Retinal pigment epithelial cell (primary cell): ENCODE measurements around the gene TNS4.

Experiments
- DNase-seq: peaks from one replicate; pipeline ENCODE4 v3.0.0-alpha.2; 2010; ENCODE audit warnings: low read depth
- H3K4me3 ChIP-seq: 2 replicates; pipeline ENCODE4 v1.5.1; 2011; ENCODE audit warnings: mild to moderate bottlenecking, low read length, control low read depth, moderate library complexity
- CTCF ChIP-seq: conservative IDR thresholded peaks from 2 replicates; pipeline ENCODE4 v1.5.1; 2011; ENCODE audit warnings: low read depth, low read length, control low read depth, inconsistent platforms

The TNS4 gene

GRCh38 chr17:40487371-40488020, 13.9 kb downstream of the TNS4 start:
- DNase-seq: no peak
- H3K4me3 ChIP-seq: no peak overlapping the region
- TF ChIP-seq CTCF: no peak

- no peak for TF ChIP-seq CTCF
- DNase-seq: no peak
- no peak overlapping the region for H3K4me3 ChIP-seq
Measured at GRCh38 chr17:40486522-40487370, 14.7 kb downstream of the TNS4 start.

GRCh38 chr17:40485851-40486521, 15.4 kb downstream of the TNS4 start:
- no peak for DNase-seq
- TF ChIP-seq CTCF: no peak
- no peak overlapping the region for H3K4me3 ChIP-seq

GRCh38 chr17:40484973-40485530, 16.4 kb downstream of the TNS4 start:
- DNase-seq: no peak
- TF ChIP-seq CTCF: no peak
- no peak overlapping the region for H3K4me3 ChIP-seq

- H3K4me3 ChIP-seq: no peak overlapping the region
- no peak for TF ChIP-seq CTCF
- DNase-seq: no peak
Measured at GRCh38 chr17:40484285-40484972, 17.0 kb downstream of the TNS4 start.

GRCh38 chr17:40483679-40484078, 17.7 kb downstream of the TNS4 start:
- DNase-seq: no peak
- H3K4me3 ChIP-seq: no peak overlapping the region
- no peak for TF ChIP-seq CTCF
